Measurements from ENCODE around the gene HTRA3. TPM values are rescaled to one million over a fixed set of nuclear protein-coding genes. Genes with fewer than 3 reads are reported as not detected.

Gene HTRA3
- total and polyA plus RNA-seq, 2 experiments from 2014 or later = 1.3 to 3.6 TPM

DNA sequence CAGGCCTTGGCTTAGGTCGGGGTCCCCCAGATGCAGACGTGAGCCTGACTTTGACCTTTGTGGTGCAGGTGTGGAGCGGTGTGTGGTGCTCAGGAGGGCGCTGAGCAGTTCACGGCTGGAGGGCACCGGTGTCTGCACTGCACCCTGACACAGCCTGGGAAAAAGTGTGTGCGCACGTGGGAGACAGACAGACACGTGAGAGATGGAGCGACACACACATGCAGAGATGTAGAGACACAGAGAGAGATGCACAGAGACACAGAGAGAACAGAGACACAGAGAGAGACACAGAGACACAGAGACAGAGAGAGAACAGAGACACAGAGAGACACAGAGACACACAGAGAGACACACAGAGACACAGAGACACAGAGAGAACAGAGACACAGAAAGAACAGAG is 6.2 kb upstream of the HTRA3 start (continued):
- TF ChIP-seq JUNB (IDR thresholded peaks at IDR 0.05; ENCODE audit: unreplicated experiment) (no peak), EZH2phosphoT487 (IDR thresholded peaks at IDR 0.05; ENCODE audit: unreplicated experiment) (no peak), ZNF114 (CRISPR knock-in tag; IDR thresholded peaks at IDR 0.05) (no peak), ZNF331 (CRISPR knock-in tag; IDR thresholded peaks at IDR 0.05; ENCODE audit: low read depth) (no peak)

DNA sequence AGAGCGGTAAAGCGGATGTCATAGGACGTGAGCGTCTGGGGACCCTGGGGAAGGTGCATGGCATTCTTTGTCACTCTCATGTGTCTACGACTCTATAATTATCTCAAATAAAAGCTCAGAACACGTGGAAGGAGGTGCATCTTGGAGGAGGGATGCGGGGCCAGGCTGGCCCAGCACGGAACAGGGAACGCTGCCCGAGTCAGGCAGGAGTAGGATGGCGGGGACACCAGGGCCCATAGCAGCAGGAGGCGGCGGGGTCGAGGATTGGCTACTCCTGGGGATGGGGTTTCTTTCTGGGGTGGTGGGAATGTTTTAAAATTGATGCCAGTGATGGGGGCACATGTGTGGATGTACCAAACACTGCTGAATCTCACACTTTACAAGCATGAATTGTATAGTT is 5.4 kb upstream of the HTRA3 start:
- Histone ChIP-seq H3K4me3 (no peak overlapping the region), H3K36me3 (ENCODE audit: insufficient read depth) (no peaks in the 10 kb centered on the region), H3K9me2 (ENCODE audit: insufficient read depth) (no peaks in the 10 kb centered on the region), H2AFZ (no peak overlapping the region), H3K27me3 (ENCODE audit: insufficient read depth) (no peaks in the 10 kb centered on the region; the same call in 1 of the 2 replicates), H3K27ac (ENCODE audit: low read depth) (no peak overlapping the region), H3K4me2 (no peak overlapping the region), H3K79me2 (replicated peaks; ENCODE audit: insufficient read depth) (no peaks in the 10 kb centered on the region), H3F3A (replicated peaks; ENCODE audit: low read depth) (no peaks in the 10 kb centered on the region), H4K20me1 (replicated peaks; ENCODE audit: insufficient read depth) (no peaks in the 10 kb centered on the region), H3K4me1 (ENCODE audit: insufficient read depth) (no peaks in the 10 kb centered on the region)
- peaks cover 15% of the 10 kb centered on the region for H3K4me1 Mint-ChIP-seq
- no peaks in the 10 kb centered on the region for H3K36me3 Mint-ChIP-seq (ENCODE audit: low read depth)
- no peak for ATAC-seq
- no peak overlapping the region for H3K4me3 Mint-ChIP-seq
- TF ChIP-seq EZH2 (IDR thresholded peaks at IDR 0.05; ENCODE audit: low read depth, unreplicated experiment) = no peak
- no peak for TF ChIP-seq JUNB (IDR thresholded peaks at IDR 0.05; ENCODE audit: unreplicated experiment)
- no peak for TF ChIP-seq POLR2AphosphoS5 (IDR thresholded peaks at IDR 0.05; ENCODE audit: low read depth)
- TF ChIP-seq, protein P1, sequence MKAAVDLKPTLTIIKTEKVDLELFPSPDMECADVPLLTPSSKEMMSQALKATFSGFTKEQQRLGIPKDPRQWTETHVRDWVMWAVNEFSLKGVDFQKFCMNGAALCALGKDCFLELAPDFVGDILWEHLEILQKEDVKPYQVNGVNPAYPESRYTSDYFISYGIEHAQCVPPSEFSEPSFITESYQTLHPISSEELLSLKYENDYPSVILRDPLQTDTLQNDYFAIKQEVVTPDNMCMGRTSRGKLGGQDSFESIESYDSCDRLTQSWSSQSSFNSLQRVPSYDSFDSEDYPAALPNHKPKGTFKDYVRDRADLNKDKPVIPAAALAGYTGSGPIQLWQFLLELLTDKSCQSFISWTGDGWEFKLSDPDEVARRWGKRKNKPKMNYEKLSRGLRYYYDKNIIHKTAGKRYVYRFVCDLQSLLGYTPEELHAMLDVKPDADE (IDR thresholded peaks at IDR 0.05) = no peak
- no peak for TF ChIP-seq NANOG (IDR thresholded peaks at IDR 0.05; ENCODE audit: borderline replicate concordance)
- TF ChIP-seq, protein P2, sequence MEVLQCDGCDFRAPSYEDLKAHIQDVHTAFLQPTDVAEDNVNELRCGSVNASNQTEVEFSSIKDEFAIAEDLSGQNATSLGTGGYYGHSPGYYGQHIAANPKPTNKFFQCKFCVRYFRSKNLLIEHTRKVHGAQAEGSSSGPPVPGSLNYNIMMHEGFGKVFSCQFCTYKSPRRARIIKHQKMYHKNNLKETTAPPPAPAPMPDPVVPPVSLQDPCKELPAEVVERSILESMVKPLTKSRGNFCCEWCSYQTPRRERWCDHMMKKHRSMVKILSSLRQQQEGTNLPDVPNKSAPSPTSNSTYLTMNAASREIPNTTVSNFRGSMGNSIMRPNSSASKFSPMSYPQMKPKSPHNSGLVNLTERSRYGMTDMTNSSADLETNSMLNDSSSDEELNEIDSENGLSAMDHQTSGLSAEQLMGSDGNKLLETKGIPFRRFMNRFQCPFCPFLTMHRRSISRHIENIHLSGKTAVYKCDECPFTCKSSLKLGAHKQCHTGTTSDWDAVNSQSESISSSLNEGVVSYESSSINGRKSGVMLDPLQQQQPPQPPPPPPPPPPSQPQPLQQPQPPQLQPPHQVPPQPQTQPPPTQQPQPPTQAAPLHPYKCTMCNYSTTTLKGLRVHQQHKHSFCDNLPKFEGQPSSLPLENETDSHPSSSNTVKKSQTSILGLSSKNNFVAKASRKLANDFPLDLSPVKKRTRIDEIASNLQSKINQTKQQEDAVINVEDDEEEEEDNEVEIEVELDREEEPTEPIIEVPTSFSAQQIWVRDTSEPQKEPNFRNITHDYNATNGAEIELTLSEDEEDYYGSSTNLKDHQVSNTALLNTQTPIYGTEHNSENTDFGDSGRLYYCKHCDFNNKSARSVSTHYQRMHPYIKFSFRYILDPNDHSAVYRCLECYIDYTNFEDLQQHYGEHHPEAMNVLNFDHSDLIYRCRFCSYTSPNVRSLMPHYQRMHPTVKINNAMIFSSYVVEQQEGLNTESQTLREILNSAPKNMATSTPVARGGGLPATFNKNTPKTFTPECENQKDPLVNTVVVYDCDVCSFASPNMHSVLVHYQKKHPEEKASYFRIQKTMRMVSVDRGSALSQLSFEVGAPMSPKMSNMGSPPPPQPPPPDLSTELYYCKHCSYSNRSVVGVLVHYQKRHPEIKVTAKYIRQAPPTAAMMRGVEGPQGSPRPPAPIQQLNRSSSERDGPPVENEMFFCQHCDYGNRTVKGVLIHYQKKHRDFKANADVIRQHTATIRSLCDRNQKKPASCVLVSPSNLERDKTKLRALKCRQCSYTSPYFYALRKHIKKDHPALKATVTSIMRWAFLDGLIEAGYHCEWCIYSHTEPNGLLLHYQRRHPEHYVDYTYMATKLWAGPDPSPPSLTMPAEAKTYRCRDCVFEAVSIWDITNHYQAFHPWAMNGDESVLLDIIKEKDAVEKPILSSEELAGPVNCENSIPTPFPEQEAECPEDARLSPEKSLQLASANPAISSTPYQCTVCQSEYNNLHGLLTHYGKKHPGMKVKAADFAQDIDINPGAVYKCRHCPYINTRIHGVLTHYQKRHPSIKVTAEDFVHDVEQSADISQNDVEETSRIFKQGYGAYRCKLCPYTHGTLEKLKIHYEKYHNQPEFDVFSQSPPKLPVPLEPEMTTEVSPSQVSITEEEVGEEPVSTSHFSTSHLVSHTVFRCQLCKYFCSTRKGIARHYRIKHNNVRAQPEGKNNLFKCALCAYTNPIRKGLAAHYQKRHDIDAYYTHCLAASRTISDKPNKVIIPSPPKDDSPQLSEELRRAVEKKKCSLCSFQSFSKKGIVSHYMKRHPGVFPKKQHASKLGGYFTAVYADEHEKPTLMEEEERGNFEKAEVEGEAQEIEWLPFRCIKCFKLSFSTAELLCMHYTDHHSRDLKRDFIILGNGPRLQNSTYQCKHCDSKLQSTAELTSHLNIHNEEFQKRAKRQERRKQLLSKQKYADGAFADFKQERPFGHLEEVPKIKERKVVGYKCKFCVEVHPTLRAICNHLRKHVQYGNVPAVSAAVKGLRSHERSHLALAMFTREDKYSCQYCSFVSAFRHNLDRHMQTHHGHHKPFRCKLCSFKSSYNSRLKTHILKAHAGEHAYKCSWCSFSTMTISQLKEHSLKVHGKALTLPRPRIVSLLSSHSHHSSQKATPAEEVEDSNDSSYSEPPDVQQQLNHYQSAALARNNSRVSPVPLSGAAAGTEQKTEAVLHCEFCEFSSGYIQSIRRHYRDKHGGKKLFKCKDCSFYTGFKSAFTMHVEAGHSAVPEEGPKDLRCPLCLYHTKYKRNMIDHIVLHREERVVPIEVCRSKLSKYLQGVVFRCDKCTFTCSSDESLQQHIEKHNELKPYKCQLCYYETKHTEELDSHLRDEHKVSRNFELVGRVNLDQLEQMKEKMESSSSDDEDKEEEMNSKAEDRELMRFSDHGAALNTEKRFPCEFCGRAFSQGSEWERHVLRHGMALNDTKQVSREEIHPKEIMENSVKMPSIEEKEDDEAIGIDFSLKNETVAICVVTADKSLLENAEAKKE (CRISPR knock-in tag; IDR thresholded peaks at IDR 0.05) = no peak
- no peak for TF ChIP-seq CREB1 (CRISPR knock-in tag; IDR thresholded peaks at IDR 0.05; ENCODE audit: low read depth)
- TF ChIP-seq, protein P3, sequence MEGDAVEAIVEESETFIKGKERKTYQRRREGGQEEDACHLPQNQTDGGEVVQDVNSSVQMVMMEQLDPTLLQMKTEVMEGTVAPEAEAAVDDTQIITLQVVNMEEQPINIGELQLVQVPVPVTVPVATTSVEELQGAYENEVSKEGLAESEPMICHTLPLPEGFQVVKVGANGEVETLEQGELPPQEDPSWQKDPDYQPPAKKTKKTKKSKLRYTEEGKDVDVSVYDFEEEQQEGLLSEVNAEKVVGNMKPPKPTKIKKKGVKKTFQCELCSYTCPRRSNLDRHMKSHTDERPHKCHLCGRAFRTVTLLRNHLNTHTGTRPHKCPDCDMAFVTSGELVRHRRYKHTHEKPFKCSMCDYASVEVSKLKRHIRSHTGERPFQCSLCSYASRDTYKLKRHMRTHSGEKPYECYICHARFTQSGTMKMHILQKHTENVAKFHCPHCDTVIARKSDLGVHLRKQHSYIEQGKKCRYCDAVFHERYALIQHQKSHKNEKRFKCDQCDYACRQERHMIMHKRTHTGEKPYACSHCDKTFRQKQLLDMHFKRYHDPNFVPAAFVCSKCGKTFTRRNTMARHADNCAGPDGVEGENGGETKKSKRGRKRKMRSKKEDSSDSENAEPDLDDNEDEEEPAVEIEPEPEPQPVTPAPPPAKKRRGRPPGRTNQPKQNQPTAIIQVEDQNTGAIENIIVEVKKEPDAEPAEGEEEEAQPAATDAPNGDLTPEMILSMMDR (conservative IDR thresholded peaks at IDR 0.05; ENCODE audit: low read depth in 2 of 2) = no peak
- no peak for TF ChIP-seq ZNF114 (CRISPR knock-in tag; IDR thresholded peaks at IDR 0.05)
- TF ChIP-seq STAT1 (IDR thresholded peaks at IDR 0.05; ENCODE audit: unreplicated experiment) = no peak
- TF ChIP-seq EZH2phosphoT487 (IDR thresholded peaks at IDR 0.05; ENCODE audit: unreplicated experiment) = no peak
- no peak for TF ChIP-seq ZNF331 (CRISPR knock-in tag; IDR thresholded peaks at IDR 0.05; ENCODE audit: low read depth)
- TF ChIP-seq, protein P4, sequence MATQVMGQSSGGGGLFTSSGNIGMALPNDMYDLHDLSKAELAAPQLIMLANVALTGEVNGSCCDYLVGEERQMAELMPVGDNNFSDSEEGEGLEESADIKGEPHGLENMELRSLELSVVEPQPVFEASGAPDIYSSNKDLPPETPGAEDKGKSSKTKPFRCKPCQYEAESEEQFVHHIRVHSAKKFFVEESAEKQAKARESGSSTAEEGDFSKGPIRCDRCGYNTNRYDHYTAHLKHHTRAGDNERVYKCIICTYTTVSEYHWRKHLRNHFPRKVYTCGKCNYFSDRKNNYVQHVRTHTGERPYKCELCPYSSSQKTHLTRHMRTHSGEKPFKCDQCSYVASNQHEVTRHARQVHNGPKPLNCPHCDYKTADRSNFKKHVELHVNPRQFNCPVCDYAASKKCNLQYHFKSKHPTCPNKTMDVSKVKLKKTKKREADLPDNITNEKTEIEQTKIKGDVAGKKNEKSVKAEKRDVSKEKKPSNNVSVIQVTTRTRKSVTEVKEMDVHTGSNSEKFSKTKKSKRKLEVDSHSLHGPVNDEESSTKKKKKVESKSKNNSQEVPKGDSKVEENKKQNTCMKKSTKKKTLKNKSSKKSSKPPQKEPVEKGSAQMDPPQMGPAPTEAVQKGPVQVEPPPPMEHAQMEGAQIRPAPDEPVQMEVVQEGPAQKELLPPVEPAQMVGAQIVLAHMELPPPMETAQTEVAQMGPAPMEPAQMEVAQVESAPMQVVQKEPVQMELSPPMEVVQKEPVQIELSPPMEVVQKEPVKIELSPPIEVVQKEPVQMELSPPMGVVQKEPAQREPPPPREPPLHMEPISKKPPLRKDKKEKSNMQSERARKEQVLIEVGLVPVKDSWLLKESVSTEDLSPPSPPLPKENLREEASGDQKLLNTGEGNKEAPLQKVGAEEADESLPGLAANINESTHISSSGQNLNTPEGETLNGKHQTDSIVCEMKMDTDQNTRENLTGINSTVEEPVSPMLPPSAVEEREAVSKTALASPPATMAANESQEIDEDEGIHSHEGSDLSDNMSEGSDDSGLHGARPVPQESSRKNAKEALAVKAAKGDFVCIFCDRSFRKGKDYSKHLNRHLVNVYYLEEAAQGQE (IDR thresholded peaks at IDR 0.05; ENCODE audit: unreplicated experiment) = no peak
- DNase-seq (ENCODE audit: low spot score) = no peak
- peaks cover 3% of the 10 kb centered on the region; the same call in 2 of the 3 replicates for H3K9me3 Mint-ChIP-seq
- no peak overlapping the region for H3K27ac Mint-ChIP-seq
- H3K27me3 Mint-ChIP-seq (ENCODE audit: insufficient read depth, low read depth, poor library complexity) = peaks cover 15% of the 10 kb centered on the region
